GM23338 (cell line): ENCODE data around the gene BZW2. TPM values are rescaled to one million over a fixed set of nuclear protein-coding genes. Genes with fewer than 3 reads are reported as not detected.

ENCODE experiments used
- ATAC-seq: fragments of 200-7000 bp; cut with Tn5 transposase; 3 replicates; pipeline ENCODE4 v1.9.1; 2020
- DNase-seq: peaks from one replicate; pipeline ENCODE4 v3.0.0-alpha.2; 2015; ENCODE audit warnings: low spot score
- H2AFZ ChIP-seq: fragments of 200-600 bp; sonication (generic); 2 replicates; pipeline ENCODE4 v1.8.0; 2016; ENCODE audit warnings: antibody characterized with exemption, mild to moderate bottlenecking, moderate library complexity
- H3F3A ChIP-seq: fragments of 200-600 bp; sonication (generic); replicated peaks from 2 replicates; pipeline ENCODE4 v1.8.0; 2017; ENCODE audit warnings: antibody characterized with exemption, mixed run types, low read depth
- H3K27ac ChIP-seq: fragments of 200-600 bp; sonication (generic); 2 replicates; pipeline ENCODE4 v1.6.1; 2016; ENCODE audit warnings: low read depth
- H3K27me3 ChIP-seq: fragments of 200-600 bp; sonication (generic); 2 replicates; pipeline ENCODE4 v1.8.0; 2016; ENCODE audit warnings: mild to moderate bottlenecking, mixed run types, moderate library complexity; ENCODE audit not compliant: insufficient read depth
- H3K36me3 ChIP-seq: fragments of 200-600 bp; sonication (generic); 2 replicates; pipeline ENCODE4 v1.8.0; 2016; ENCODE audit warnings: mild to moderate bottlenecking; ENCODE audit not compliant: insufficient read depth
- H3K4me1 ChIP-seq: fragments of 200-600 bp; sonication (generic); 2 replicates; pipeline ENCODE4 v1.8.0; 2016; ENCODE audit warnings: mild to moderate bottlenecking, moderate library complexity; ENCODE audit not compliant: insufficient read depth
- H3K4me2 ChIP-seq: fragments of 200-600 bp; sonication (generic); 2 replicates; pipeline ENCODE4 v1.7.1; 2017; ENCODE audit warnings: mixed run types
- H3K4me3 ChIP-seq: fragments of 200-600 bp; sonication (generic); 2 replicates; pipeline ENCODE4 v1.6.1; 2016; ENCODE audit warnings: mixed run types
- H3K79me2 ChIP-seq: fragments of 200-600 bp; sonication (generic); replicated peaks from 2 replicates; pipeline ENCODE4 v1.8.0; 2017; ENCODE audit warnings: mild to moderate bottlenecking; ENCODE audit not compliant: insufficient read depth
- H3K9me2 ChIP-seq: fragments of 200-600 bp; sonication (generic); 2 replicates; pipeline ENCODE4 v1.8.0; 2017; ENCODE audit not compliant: insufficient read depth
- H4K20me1 ChIP-seq: fragments of 200-600 bp; sonication (generic); replicated peaks from 2 replicates; pipeline ENCODE4 v1.8.0; 2017; ENCODE audit warnings: mild to moderate bottlenecking; ENCODE audit not compliant: insufficient read depth
- H3K27ac Mint-ChIP-seq: 2 replicates; pipeline ENCODE4 v1.8.0; 2020; ENCODE audit warnings: inconsistent platforms, mild to moderate bottlenecking, moderate library complexity, mixed read lengths
- H3K27me3 Mint-ChIP-seq: 3 replicates; pipeline ENCODE4 v1.8.0; 2022; ENCODE audit warnings: low read depth, mild to moderate bottlenecking, moderate library complexity, mixed read lengths, inconsistent platforms; ENCODE audit not compliant: insufficient read depth, poor library complexity
- H3K36me3 Mint-ChIP-seq: 3 replicates; pipeline ENCODE4 v1.8.0; 2021; ENCODE audit warnings: low read depth, mild to moderate bottlenecking, inconsistent platforms, moderate library complexity, mixed read lengths
- H3K4me1 Mint-ChIP-seq: 3 replicates; pipeline ENCODE4 v1.8.0; 2020; ENCODE audit warnings: mild to moderate bottlenecking, inconsistent platforms, mixed read lengths
- H3K4me3 Mint-ChIP-seq: 3 replicates; pipeline ENCODE4 v1.8.0; 2021; ENCODE audit warnings: moderate library complexity, mild to moderate bottlenecking, inconsistent platforms, mixed read lengths
- H3K9me3 Mint-ChIP-seq: 3 replicates; pipeline ENCODE4 v1.8.0; 2020; ENCODE audit warnings: moderate library complexity, mild to moderate bottlenecking, inconsistent platforms, mixed read lengths
- CTCF ChIP-seq, 2 experiments: fragments of 200-600 bp in 1 of 2; sonication (generic) in 1 of 2; conservative IDR thresholded peaks; 2 replicates each; pipeline versions ENCODE4 v1.5.1 to v1.6.1; 2016 to 2017; ENCODE audit warnings: antibody characterized with exemption in 2 of 2, low read depth in 2 of 2, mild to moderate bottlenecking in 2 of 2, moderate library complexity in 1 of 2
- EZH2 ChIP-seq: fragments of 200-600 bp; sonication (generic); IDR thresholded peaks from one replicate; pipeline ENCODE4 v1.8.0; 2017; ENCODE audit warnings: antibody characterized with exemption, mild to moderate bottlenecking, low read depth; ENCODE audit not compliant: unreplicated experiment
- JUNB ChIP-seq: IDR thresholded peaks from one replicate; pipeline ENCODE4 v1.6.1; 2016; ENCODE audit warnings: antibody characterized with exemption; ENCODE audit not compliant: unreplicated experiment
- NANOG ChIP-seq: IDR thresholded peaks from 2 replicates; pipeline ENCODE4 v1.6.1; 2016; ENCODE audit warnings: antibody characterized with exemption, borderline replicate concordance
- REST ChIP-seq: IDR thresholded peaks from one replicate; pipeline ENCODE4 v1.6.1; 2018; ENCODE audit warnings: antibody characterized with exemption; ENCODE audit not compliant: unreplicated experiment
- polyA plus RNA-seq: library from polyadenylated mRNA; unstranded; fragments of >200 nt; fragmentation: Nextera tagmentation; extraction: Ambion mirVana; gene quantifications from 2 replicates; pipeline ENCODE4 v1.2.1, GENCODE V29; 2016
- total RNA-seq: library from RNA; depleted of rRNA; stranded (reverse); fragments of >200 nt; shearing (Covaris generic); gene quantifications from 2 replicates; pipeline ENCODE4 v1.2.3, GENCODE V29; 2014
- TF ChIP-seq, protein P1 (sequence below): IDR thresholded peaks from 2 replicates; pipeline ENCODE4 v1.6.1; 2016; ENCODE audit warnings: antibody characterized with exemption

BZW2 gene
- total and polyA plus RNA-seq, 2 experiments from 2014 or later, result 88.8 to 108 TPM

DNA sequence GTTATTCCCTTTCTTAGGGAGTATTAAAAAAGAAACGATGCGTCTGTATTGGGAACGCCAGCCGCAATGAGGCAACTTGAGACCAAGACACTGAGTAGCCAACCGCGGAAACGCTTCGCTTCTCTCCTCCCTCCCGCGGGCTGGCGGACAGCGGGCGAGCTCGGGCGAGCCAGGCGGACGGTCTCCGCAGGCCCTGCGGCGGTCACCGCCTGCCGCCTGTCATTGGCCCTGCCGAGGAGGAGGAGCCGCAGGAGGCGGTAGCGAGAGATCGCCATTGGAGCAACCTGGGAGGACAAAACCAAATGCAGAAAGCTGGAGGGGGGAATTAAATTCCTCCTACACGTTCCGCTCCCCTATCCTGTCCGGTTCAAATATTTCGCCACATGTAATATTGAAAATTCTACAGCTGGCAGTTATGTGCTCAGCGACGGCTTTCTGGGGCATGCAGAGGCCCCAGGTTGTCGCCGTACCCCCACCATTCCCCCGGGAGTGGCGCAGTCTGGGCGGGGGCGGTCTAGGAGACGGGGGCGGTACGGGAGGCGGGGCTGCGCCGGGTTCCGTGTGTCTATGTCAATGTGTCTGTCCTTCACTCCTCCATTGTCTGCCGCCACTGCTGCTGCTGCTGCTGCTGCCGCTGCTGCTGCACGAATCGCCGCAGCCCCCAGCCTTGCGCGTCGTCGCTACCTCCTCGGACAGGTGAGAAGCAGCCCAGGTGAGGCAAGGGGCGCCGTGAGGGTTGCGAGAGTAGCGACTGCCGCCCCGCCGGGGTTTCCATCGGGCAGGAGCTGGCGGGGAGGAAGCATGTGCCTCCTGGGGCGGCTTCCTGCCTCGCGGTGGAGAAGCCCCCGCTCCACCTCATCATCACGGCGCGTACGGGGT lies at the start of gene BZW2, which contains the start of gene ANKMY2 (continued):
- TF ChIP-seq EZH2, result no peak

DNA sequence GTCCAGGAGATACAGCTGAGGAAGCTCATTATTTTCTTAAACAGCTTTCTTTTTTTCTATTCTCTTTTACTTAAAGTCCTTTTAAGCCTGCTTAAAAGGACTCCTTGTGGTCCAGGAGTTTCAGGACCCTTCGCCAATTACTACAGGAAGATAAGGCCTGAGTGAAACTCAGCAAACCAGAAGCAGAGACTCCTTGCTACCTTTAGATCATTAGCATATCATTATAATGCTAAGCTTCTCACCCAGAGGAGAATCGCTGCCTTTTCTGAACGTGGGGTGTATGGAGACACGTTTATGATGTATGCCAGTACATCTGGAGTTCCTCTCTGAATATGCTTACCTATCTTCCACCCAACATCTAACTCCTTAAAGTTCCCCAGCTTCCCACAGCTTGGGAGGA lies 48.0 kb upstream of the BZW2 start:
- H3K9me3 Mint-ChIP-seq, result no peaks in the 10 kb centered on the region
- H2AFZ ChIP-seq, result no peak overlapping the region
- no peaks in the 10 kb centered on the region for H3K79me2 ChIP-seq
- peaks cover 10% of the 10 kb centered on the region; the same call in 1 of the 2 replicates for H3K9me2 ChIP-seq
- no peak overlapping the region for H3K27ac ChIP-seq
- no peaks in the 10 kb centered on the region for H3K27me3 ChIP-seq
- H4K20me1 ChIP-seq, result no peaks in the 10 kb centered on the region; the same call in 1 of the 2 replicates
- peak overlapping the region; percentile 56 for H3K27ac Mint-ChIP-seq
- H3K36me3 ChIP-seq, result no peaks in the 10 kb centered on the region
- H3K27me3 Mint-ChIP-seq, result peaks cover 6% of the 10 kb centered on the region
- H3K4me2 ChIP-seq, result no peak overlapping the region
- DNase-seq, result peak; percentile 24
- H3K4me1 ChIP-seq, result peaks cover 4% of the 10 kb centered on the region; the same call in 1 of the 2 replicates
- TF ChIP-seq NANOG (no peak), JUNB (no peak), CTCF (conservative IDR thresholded peaks at IDR 0.05; ENCODE audit: low read depth in 2 of 2) (no peak), REST (no peak)
- TF ChIP-seq, protein P1, sequence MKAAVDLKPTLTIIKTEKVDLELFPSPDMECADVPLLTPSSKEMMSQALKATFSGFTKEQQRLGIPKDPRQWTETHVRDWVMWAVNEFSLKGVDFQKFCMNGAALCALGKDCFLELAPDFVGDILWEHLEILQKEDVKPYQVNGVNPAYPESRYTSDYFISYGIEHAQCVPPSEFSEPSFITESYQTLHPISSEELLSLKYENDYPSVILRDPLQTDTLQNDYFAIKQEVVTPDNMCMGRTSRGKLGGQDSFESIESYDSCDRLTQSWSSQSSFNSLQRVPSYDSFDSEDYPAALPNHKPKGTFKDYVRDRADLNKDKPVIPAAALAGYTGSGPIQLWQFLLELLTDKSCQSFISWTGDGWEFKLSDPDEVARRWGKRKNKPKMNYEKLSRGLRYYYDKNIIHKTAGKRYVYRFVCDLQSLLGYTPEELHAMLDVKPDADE, result no peak
- H3K36me3 Mint-ChIP-seq, result 0 out of 3 replicates have a peak, but pooled peaks cover 1% of the 10 kb centered on the region
- peak; percentile 73 for ATAC-seq
- H3K4me3 Mint-ChIP-seq, result no peak overlapping the region
- H3K4me1 Mint-ChIP-seq, result peaks cover 16% of the 10 kb centered on the region
- no peaks in the 10 kb centered on the region for H3F3A ChIP-seq
- H3K4me3 ChIP-seq, result no peak overlapping the region
